ENCODE measurements around the gene GRIK1. TPM values are rescaled to one million over a fixed set of nuclear protein-coding genes. Genes with fewer than 3 reads are reported as not detected.
"Not testable (repeated sequence)": the region's sequence is repeated elsewhere in the genome, so short reads cannot be mapped to it uniquely, and the experiment has no call there.

GRIK1 gene
- total RNA-seq, 2 experiments from 2014 or later: not detected

GRCh38 chr21:29613021-29613420, 326.8 kb downstream of the GRIK1 start:
- no peaks in the 10 kb centered on the region for H3K27me3 Mint-ChIP-seq
- no peaks in the 10 kb centered on the region for H3K36me3 Mint-ChIP-seq
- DNase-seq (no peak), ATAC-seq (ENCODE audit: low read depth) (no peak)
- H3K9me3 Mint-ChIP-seq: peaks cover 4% of the 10 kb centered on the region
- H3K4me3 Mint-ChIP-seq: no peak overlapping the region
- no peaks in the 10 kb centered on the region for H3K4me1 Mint-ChIP-seq
- POLR2A ChIA-PET: no interaction called here
- H3K27ac Mint-ChIP-seq: no peak overlapping the region

GRCh38 chr21:29610779-29611360, 328.9 kb downstream of the GRIK1 start:
- DNase-seq (no peak), ATAC-seq (ENCODE audit: low read depth) (no peak)
- Mint-ChIP-seq H3K9me3 (peaks cover 3% of the 10 kb centered on the region), H3K4me1 (no peaks in the 10 kb centered on the region), H3K4me3 (no peak overlapping the region), H3K27me3 (no peaks in the 10 kb centered on the region), H3K27ac (no peak overlapping the region), H3K36me3 (no peaks in the 10 kb centered on the region)
- POLR2A ChIA-PET: no interaction called here

GRCh38 chr21:29606613-29607012, 333.2 kb downstream of the GRIK1 start:
- Mint-ChIP-seq H3K27me3 (no peaks in the 10 kb centered on the region), H3K36me3 (no peaks in the 10 kb centered on the region), H3K9me3 (no peaks in the 10 kb centered on the region), H3K4me1 (no peaks in the 10 kb centered on the region), H3K4me3 (no peak overlapping the region), H3K27ac (no peak overlapping the region)
- POLR2A ChIA-PET: no interaction called here
- ATAC-seq (ENCODE audit: low read depth): no peak
- DNase-seq: no peak

DNA sequence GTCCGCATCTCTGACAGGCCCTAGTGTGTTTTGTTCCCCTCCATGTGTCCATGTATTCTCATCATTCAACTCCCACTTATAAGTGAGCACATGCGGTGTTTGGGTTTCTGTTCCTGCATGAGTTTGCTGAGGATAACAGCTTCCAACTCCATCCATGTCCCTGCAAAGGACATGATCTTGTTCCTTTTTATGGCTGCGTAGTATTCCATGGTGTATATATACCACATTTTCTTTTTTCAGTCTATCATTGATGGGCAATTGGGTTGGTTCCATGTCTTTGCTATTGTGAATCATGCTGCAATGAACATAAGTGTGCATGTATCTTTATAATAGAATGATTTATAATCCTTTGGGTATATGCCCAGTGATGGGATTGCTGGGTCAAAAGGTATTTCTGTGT, 334.6 kb downstream of the GRIK1 start:
- ATAC-seq (ENCODE audit: low read depth); H3K27me3 Mint-ChIP-seq; H3K9me3 Mint-ChIP-seq; POLR2A ChIA-PET; H3K4me3 Mint-ChIP-seq; H3K27ac Mint-ChIP-seq; H3K4me1 Mint-ChIP-seq; DNase-seq; H3K36me3 Mint-ChIP-seq: not testable (repeated sequence)

DNA sequence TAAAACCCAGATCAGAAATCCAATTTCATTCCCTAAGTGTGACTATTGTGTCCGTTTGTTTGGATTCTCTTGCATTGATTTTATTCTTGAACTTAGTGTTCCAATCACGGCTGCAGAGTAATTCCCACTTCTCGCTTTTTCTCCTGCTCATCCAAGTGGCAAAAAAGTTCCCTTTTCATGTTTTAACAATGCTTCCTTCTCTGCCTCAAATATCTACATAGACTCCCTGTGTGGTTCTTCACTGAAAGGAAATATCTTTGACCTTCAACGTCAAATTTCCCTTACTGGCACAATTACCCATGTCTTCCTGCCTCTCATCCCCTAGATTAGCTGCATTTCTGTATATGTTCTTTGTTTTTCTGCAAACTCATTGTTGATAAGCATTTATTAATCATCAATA, 335.7 kb downstream of the GRIK1 start:
- ATAC-seq (ENCODE audit: low read depth) (no peak), DNase-seq (no peak)
- no peaks in the 10 kb centered on the region for H3K27me3 Mint-ChIP-seq
- POLR2A ChIA-PET: no interaction called here
- H3K4me1 Mint-ChIP-seq: no peaks in the 10 kb centered on the region
- H3K36me3 Mint-ChIP-seq: no peaks in the 10 kb centered on the region
- H3K9me3 Mint-ChIP-seq: no peaks in the 10 kb centered on the region
- no peak overlapping the region for H3K27ac Mint-ChIP-seq
- H3K4me3 Mint-ChIP-seq: no peak overlapping the region

GRCh38 chr21:29601047-29601446, 338.7 kb downstream of the GRIK1 start:
- POLR2A ChIA-PET: no interaction called here
- no peaks in the 10 kb centered on the region for H3K36me3 Mint-ChIP-seq
- no peaks in the 10 kb centered on the region for H3K9me3 Mint-ChIP-seq
- ATAC-seq (ENCODE audit: low read depth) (no peak), DNase-seq (no peak)
- no peak overlapping the region for H3K27ac Mint-ChIP-seq
- no peaks in the 10 kb centered on the region for H3K4me1 Mint-ChIP-seq
- H3K27me3 Mint-ChIP-seq: no peaks in the 10 kb centered on the region
- H3K4me3 Mint-ChIP-seq: no peak overlapping the region

DNA sequence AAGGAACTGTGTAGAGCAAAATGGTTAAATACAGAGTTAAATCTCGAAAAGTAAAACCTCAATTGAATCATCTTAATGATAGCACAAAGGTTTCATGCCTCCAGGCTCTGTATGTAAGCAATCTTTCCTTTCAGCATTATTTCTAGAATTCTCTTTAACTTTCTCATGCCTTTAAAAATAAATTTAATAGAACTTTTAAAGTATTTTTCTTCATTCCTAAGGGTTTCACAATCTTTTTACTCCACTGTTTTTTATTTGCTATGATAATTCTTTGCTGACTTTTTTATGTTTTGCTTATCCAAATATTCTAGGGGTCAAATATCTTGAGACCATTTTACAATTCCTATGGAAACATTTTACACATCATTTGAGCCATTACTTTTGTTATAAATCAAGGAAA, 353.1 kb downstream of the GRIK1 start:
- no peak overlapping the region for H3K4me3 Mint-ChIP-seq
- no peak for ATAC-seq (ENCODE audit: low read depth)
- no peak overlapping the region for H3K27ac Mint-ChIP-seq
- H3K4me1 Mint-ChIP-seq: no peaks in the 10 kb centered on the region
- no peak for DNase-seq
- POLR2A ChIA-PET: no interaction called here
- no peaks in the 10 kb centered on the region for H3K36me3 Mint-ChIP-seq
- no peaks in the 10 kb centered on the region for H3K27me3 Mint-ChIP-seq
- H3K9me3 Mint-ChIP-seq: no peaks in the 10 kb centered on the region

DNA sequence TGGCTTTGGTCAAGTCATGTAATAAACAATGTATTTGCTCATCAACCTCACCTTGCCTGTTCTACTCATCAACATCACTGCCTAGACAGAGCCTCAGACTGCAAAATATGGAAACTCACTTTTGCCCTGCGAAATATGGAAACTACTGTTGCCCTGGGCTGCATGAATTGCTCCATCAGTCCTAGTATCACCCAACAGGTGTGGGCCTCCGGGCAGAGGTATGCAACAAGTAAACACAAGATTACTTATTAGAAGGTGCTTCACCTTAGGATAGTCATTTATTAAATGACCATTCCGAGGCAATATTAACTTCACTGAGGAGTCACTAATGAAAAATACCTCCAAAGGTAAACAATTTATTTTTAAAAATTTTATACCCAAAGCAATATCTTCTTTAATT, 354.3 kb downstream of the GRIK1 start:
- Mint-ChIP-seq H3K9me3 (no peaks in the 10 kb centered on the region), H3K36me3 (no peaks in the 10 kb centered on the region), H3K4me3 (no peak overlapping the region), H3K27ac (no peak overlapping the region), H3K4me1 (no peaks in the 10 kb centered on the region), H3K27me3 (no peaks in the 10 kb centered on the region)
- POLR2A ChIA-PET: no interaction called here
- DNase-seq (no peak), ATAC-seq (ENCODE audit: low read depth) (no peak)

DNA sequence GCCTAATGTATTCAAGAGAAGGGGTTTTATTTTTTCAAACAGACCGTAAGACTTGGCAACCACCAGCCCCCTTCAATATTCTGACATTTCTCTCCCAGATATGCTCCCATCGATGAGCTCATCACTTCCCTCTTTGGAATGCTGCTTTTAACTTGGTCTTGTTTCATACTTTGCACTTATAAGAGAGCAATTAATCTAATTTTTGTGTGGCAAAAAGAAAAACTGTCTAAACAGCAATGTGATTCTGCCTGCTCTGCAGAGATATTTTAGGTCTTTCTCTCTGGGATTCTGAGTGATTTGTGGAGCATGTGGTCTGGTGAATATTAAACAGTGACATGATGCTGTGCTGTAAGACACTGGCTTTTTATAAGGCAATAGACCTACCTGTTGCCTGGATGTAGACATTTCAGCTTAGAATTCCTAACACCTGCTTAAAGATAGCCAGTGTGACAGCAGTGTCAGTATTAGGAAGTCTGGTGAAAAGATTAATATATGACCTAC, 356.3 kb downstream of the GRIK1 start:
- ATAC-seq (ENCODE audit: low read depth) (no peak), DNase-seq (no peak)
- H3K36me3 Mint-ChIP-seq: no peaks in the 10 kb centered on the region
- H3K9me3 Mint-ChIP-seq: no peaks in the 10 kb centered on the region
- no peaks in the 10 kb centered on the region for H3K4me1 Mint-ChIP-seq
- no peak overlapping the region for H3K27ac Mint-ChIP-seq
- H3K27me3 Mint-ChIP-seq: no peaks in the 10 kb centered on the region
- H3K4me3 Mint-ChIP-seq: no peak overlapping the region
- POLR2A ChIA-PET: no interaction called here

GRCh38 chr21:29582855-29583254, 356.9 kb downstream of the GRIK1 start:
- Mint-ChIP-seq H3K36me3 (no peaks in the 10 kb centered on the region), H3K9me3 (no peaks in the 10 kb centered on the region), H3K27ac (no peak overlapping the region), H3K4me3 (no peak overlapping the region), H3K27me3 (no peaks in the 10 kb centered on the region), H3K4me1 (no peaks in the 10 kb centered on the region)
- POLR2A ChIA-PET: no interaction called here
- DNase-seq (no peak), ATAC-seq (ENCODE audit: low read depth) (no peak)

GRCh38 chr21:29581393-29581792, 358.4 kb downstream of the GRIK1 start:
- Mint-ChIP-seq H3K4me3 (no peak overlapping the region), H3K9me3 (no peaks in the 10 kb centered on the region), H3K36me3 (no peaks in the 10 kb centered on the region), H3K27ac (no peak overlapping the region), H3K27me3 (no peaks in the 10 kb centered on the region), H3K4me1 (no peaks in the 10 kb centered on the region)
- POLR2A ChIA-PET: no interaction called here
- no peak for DNase-seq
- ATAC-seq (ENCODE audit: low read depth): no peak

DNA sequence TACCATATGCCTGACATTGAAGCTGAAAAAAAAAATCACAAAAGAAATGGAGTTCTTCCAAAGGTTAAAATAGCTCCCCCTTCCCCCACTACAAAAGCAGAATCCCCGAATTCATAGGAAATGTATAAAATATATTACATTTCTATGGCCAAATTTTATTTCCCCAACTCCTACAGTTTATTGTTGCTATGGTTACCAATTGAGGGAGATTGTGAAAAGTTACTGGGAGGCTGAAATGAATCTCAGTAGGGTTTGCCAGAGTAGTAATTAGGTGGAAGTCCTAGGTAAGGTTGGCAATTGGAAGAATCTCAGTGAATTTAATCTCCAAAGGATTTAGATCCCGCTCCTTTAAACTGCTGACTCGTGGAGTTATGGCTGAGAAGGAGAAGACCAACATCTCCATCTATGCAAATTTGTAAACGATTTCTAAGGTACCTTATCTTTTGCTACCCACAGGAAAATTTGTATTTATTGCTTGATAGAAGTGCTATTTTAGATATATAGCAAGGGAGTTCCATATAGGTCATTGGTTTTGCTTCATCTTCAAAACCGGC, 359.0 kb downstream of the GRIK1 start:
- no peak overlapping the region for H3K27ac Mint-ChIP-seq

DNA sequence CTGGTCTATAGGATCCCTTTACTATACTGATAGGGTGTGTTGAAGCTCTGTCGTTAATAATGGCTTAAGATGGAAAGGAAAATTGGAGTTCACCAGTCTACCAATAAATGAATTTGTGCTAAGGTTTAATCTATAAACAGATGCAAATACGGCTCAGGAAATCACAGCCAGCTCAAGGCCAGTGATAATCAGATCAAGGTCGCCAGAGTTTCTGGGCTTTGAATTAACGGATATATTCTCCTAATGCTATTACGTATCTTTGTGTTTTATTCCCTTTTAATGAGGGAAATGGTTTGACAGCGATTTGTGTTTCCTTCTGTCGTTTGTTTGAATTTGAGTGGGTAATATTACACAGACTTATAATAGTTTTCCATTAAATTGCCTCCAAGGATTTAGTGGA, 361.5 kb downstream of the GRIK1 start:
- H3K9me3 Mint-ChIP-seq: no peaks in the 10 kb centered on the region
- POLR2A ChIA-PET: no interaction called here
- no peak for DNase-seq

More for the DNA sequence above, 359.0 kb downstream of the GRIK1 start:
- Mint-ChIP-seq H3K4me3 (no peak overlapping the region), H3K9me3 (no peaks in the 10 kb centered on the region), H3K4me1 (no peaks in the 10 kb centered on the region), H3K27me3 (no peaks in the 10 kb centered on the region), H3K36me3 (no peaks in the 10 kb centered on the region)
- POLR2A ChIA-PET: no interaction called here
- ATAC-seq (ENCODE audit: low read depth): no peak
- DNase-seq: no peak

DNA sequence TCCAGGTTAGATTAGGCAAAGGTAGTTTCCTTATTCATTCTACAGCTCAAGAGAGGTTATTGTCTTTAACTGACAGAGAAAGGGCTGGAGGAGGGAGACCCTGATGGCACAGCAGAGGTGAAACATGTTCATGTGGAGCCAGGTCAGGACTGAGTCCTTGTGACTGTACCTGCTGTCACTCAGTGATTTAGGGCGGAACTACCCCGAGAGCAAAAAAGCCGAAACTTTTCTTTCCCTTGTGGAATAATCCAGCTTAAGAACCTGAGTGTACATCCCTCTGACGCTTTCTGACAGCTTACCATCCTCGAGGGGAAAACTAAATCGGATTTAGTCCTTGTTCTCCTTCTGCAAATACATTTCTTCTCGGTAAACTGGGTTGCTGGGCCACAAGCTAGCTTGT, 367.8 kb downstream of the GRIK1 start:
- POLR2A ChIA-PET: no interaction called here

More for the DNA sequence above, 361.5 kb downstream of the GRIK1 start:
- Mint-ChIP-seq H3K27me3 (no peaks in the 10 kb centered on the region), H3K4me3 (no peak overlapping the region), H3K27ac (no peak overlapping the region), H3K36me3 (no peaks in the 10 kb centered on the region), H3K4me1 (no peaks in the 10 kb centered on the region)
- ATAC-seq (ENCODE audit: low read depth): no peak

More for the DNA sequence above, 367.8 kb downstream of the GRIK1 start:
- H3K9me3 Mint-ChIP-seq: no peaks in the 10 kb centered on the region
- H3K27ac Mint-ChIP-seq: no peak overlapping the region
- peaks cover 2% of the 10 kb centered on the region for H3K4me1 Mint-ChIP-seq
- no peaks in the 10 kb centered on the region for H3K36me3 Mint-ChIP-seq
- no peaks in the 10 kb centered on the region for H3K27me3 Mint-ChIP-seq
- H3K4me3 Mint-ChIP-seq: no peak overlapping the region
- ATAC-seq (ENCODE audit: low read depth) (no peak), DNase-seq (no peak)
